ENCODE results near the gene PPP1R18.
A peak's percentile ranks its signal among the peaks of the same experiment; 100 is the strongest.
"Not testable (repeated sequence)": the region's sequence is repeated elsewhere in the genome, so short reads cannot be mapped to it uniquely, and the experiment has no call there.

The PPP1R18 gene

DNA sequence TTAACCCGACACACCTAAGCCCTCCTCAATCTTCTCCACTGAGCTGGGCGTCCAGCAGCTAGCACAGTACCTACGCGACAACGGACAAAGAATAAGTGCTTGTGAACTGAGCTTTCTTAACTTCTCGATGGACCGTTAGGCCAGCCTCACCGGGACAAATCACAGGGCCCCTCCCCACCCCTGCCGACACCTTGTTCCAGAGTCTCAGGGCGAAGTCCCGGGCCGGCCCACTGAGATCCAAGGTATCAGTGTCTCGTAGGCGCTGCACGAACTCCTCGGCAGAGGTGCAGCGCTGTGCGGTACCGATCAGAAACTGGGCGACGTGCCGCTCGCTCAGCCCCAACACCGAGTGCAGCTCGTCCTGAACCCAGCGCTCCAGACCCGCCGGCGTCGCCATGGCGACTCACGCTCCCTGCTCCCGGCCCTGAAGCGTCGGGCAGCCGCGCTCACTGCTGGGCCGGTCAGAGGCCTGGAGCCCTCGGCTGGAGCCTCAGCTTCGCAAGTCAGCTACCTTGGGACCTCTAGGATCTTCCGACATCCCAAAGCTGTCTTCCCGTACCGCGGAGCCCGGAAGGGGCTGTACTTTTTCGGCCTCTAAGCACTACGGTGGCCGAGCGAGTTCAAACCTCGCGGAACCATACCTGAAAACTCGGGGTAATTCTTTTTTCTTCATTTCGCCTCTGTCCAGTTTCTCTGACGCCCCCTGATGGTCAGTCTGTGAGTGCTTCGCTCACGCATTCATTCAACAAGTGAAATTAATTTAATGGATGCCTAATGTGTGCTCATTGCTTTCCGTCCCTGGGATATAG is 13.8 kb downstream of the PPP1R18 start, which contains the start of gene DHX16:
DHX16 (minus strand) TSS at position 562 of the 809 bp plus-strand sequence; CDS start at position 397, 165 bp downstream.
- in situ Hi-C loops (cut with MboI; ENCODE audit: low pct_unique_long_range_greater_than_20kb, low sequenced_read_pairs, unreplicated experiment): no loop called here
- TF ChIP-seq, protein P1, sequence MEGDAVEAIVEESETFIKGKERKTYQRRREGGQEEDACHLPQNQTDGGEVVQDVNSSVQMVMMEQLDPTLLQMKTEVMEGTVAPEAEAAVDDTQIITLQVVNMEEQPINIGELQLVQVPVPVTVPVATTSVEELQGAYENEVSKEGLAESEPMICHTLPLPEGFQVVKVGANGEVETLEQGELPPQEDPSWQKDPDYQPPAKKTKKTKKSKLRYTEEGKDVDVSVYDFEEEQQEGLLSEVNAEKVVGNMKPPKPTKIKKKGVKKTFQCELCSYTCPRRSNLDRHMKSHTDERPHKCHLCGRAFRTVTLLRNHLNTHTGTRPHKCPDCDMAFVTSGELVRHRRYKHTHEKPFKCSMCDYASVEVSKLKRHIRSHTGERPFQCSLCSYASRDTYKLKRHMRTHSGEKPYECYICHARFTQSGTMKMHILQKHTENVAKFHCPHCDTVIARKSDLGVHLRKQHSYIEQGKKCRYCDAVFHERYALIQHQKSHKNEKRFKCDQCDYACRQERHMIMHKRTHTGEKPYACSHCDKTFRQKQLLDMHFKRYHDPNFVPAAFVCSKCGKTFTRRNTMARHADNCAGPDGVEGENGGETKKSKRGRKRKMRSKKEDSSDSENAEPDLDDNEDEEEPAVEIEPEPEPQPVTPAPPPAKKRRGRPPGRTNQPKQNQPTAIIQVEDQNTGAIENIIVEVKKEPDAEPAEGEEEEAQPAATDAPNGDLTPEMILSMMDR (IDR thresholded peaks at IDR 0.05; ENCODE audit: extremely low read depth, insufficient read depth, missing control alignments): peak; percentile 83
- peak; percentile 95 for DNase-seq (ENCODE audit: low spot score)

DNA sequence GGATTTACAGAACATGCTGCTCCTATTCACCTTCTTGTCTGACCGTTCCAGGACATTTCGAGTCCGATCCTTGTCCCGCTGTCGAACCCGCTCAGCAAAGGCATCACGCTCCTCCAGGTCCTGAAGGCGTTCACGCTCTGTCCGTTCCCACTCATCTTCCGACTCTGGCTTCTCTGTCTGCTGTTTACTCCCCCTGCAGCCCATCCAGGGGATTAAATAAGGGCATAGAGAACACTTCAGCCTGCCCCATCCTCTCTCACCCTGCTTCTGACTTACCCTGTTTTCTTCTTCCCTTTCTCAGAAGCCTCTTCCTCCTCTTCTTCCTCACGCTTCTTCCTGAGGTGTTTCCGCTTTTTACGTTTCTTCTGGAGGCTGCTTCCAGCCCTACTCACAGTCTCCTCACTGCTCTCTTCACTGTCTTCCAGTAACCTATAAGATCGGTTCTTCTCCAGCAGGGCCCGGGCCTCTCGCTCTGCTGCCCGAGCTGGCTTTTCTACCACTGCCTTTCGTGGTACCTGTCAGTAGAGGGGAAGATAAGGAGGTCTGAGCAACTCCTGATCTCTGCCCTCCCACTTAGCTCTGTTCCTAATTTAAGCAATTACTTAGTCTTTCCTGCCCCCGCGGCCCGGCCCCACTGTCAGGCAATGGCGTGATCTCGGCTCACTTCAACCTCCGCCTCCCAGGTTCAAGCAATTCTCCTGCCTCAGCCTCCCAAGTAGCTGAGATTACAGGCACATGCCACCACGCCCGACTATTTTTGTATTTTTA is 15.5 kb downstream of the PPP1R18 start:
- in situ Hi-C loops (cut with MboI; ENCODE audit: low pct_unique_long_range_greater_than_20kb, low sequenced_read_pairs, unreplicated experiment): no loop called here
- TF ChIP-seq, protein P1 (IDR thresholded peaks at IDR 0.05; ENCODE audit: extremely low read depth, insufficient read depth, missing control alignments): no peak
- DNase-seq (ENCODE audit: low spot score): no peak

- DNase-seq (ENCODE audit: low spot score); in situ Hi-C loops (cut with MboI; ENCODE audit: low pct_unique_long_range_greater_than_20kb, low sequenced_read_pairs, unreplicated experiment): not testable (repeated sequence)
Measured at GRCh38 chr6:30666300-30666699, 20.1 kb downstream of the PPP1R18 start.

- DNase-seq (ENCODE audit: low spot score): no peak
- in situ Hi-C loops (cut with MboI; ENCODE audit: low pct_unique_long_range_greater_than_20kb, low sequenced_read_pairs, unreplicated experiment): no loop called here
- TF ChIP-seq, protein P1 (IDR thresholded peaks at IDR 0.05; ENCODE audit: extremely low read depth, insufficient read depth, missing control alignments): no peak
Measured at GRCh38 chr6:30664994-30665767, 21.3 kb downstream of the PPP1R18 start.

GRCh38 chr6:30657922-30658321 is 28.5 kb downstream of the PPP1R18 start:
- in situ Hi-C loops (cut with MboI; ENCODE audit: low pct_unique_long_range_greater_than_20kb, low sequenced_read_pairs, unreplicated experiment): not testable (repeated sequence)

DNA sequence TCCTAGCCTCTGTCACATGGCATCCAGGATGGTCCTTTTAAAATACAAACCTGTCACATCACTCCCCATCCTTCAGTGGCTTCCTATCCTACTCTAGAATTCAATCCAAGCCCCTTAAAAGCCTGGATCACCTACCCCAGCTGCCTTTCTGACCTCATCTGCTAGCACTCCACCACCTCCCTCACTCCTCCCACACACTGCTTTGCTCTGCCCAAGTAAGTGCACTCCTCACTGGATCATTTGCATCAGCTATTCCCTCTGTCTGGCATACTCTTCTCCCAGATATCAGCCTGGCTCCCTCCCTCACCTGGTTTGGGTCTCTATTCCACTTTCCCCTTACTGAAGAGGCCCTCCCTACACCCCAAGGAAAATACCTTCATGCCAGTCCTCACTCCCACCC is 29.0 kb downstream of the PPP1R18 start:
- in situ Hi-C loops (cut with MboI; ENCODE audit: low pct_unique_long_range_greater_than_20kb, low sequenced_read_pairs, unreplicated experiment): no loop called here
- DNase-seq (ENCODE audit: low spot score): no peak
- TF ChIP-seq, protein P1 (IDR thresholded peaks at IDR 0.05; ENCODE audit: extremely low read depth, insufficient read depth, missing control alignments): no peak

More at GRCh38 chr6:30657922-30658321, 28.5 kb downstream of the PPP1R18 start:
- DNase-seq (ENCODE audit: low spot score): not testable (repeated sequence)

DNA sequence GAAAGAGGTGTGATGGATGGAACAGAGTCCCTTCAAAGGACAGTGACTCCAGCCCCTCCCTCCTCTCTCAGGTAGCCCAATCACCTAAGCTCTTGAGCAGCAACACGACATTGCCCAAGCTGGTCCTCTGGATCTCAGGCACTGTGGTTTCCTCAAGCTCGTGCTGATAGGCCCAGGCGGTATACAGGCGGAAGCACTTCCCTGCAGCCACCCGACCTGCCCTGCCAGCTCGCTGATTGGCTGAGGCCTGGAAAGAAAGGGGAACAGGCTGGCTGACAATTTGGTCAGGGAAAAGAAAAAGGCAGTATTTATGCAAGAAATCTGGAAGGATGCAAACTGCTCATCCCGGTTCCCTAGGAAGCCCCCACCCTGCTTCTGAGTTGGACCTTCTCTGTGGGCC is 29.9 kb downstream of the PPP1R18 start:
- in situ Hi-C loops (cut with MboI; ENCODE audit: low pct_unique_long_range_greater_than_20kb, low sequenced_read_pairs, unreplicated experiment): no loop called here
- no peak for DNase-seq (ENCODE audit: low spot score)
- TF ChIP-seq, protein P1 (IDR thresholded peaks at IDR 0.05; ENCODE audit: extremely low read depth, insufficient read depth, missing control alignments): no peak
